Measurements from ENCODE around the gene LY6G6C.

GRCh38 chr6:31729515-31729978, 8.0 kb upstream of the LY6G6C start:
- TF ChIP-seq CTCF (conservative IDR thresholded peaks at IDR 0.05; ENCODE audit: low read depth, low read length) (peak; percentile 67), POLR2A (IDR thresholded peaks at IDR 0.05; ENCODE audit: low read depth, low read length) (no peak), RAD21 (IDR thresholded peaks at IDR 0.05; ENCODE audit: low read length) (peak; percentile 77), RFX5 (IDR thresholded peaks at IDR 0.05; ENCODE audit: low read depth, low read length) (no peak), CHD1 (IDR thresholded peaks at IDR 0.05; ENCODE audit: low read depth, low read length) (no peak)
